HUDEP-2 (cell line): ENCODE data around the gene SLC25A40.

Experiments used
- DNase-seq, 76 experiments: peaks; one replicate each; lab custom pipeline; 2025; ENCODE audit not compliant: unreplicated experiment in 76 of 76; lab: John Stamatoyannopoulos, UW

The SLC25A40 gene

GRCh38 chr7:87785368-87785995, 90.7 kb downstream of the SLC25A40 start:
- no peak for DNase-seq

GRCh38 chr7:87784424-87784823, 91.7 kb downstream of the SLC25A40 start:
- DNase-seq: peak in 1 of 76 experiments; percentile 2
